Upper lobe of left lung (tissue), 4 donors: ENCODE data around the gene ATP5F1B.

Experiments
- POLR2A ChIP-seq, 4 donors: fragments of 450-650 bp; IDR thresholded peaks; one replicate each; pipeline ENCODE4 v1.5.1; 2016 to 2017; ENCODE audit warnings: antibody characterized with exemption in 4 of 4, mild to moderate bottlenecking in 2 of 4
- TF ChIP-seq, protein P1 (sequence below), 6 experiments: fragments of 450-650 bp in 4 of 6; fragments of 200-600 bp in 2 of 6; sonication (generic) in 2 of 6; IDR thresholded peaks; one replicate each; pipeline ENCODE4 v1.5.1; 2016 to 2019; ENCODE audit warnings: antibody characterized with exemption in 6 of 6

DNA sequence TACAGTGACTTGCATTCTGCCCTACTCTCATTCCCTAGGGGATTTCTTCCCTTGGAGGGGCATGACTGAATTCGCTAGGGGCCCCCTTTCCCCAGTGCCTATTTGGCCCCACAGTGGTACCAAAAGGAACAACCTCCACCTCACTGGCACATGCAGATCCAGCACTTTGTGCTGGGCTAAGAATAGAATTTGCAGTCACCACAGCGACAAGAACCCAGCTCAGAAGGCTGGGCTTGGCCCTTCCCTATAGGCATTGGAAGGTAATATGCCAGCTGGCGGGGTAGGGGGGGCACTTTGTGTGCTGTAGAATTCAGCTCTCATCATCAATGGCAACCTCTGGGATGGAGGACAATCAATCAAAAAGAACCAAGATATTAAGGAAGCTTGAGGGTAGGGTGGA, 29.5 kb downstream of the ATP5F1B start:
- TF ChIP-seq, protein P1, sequence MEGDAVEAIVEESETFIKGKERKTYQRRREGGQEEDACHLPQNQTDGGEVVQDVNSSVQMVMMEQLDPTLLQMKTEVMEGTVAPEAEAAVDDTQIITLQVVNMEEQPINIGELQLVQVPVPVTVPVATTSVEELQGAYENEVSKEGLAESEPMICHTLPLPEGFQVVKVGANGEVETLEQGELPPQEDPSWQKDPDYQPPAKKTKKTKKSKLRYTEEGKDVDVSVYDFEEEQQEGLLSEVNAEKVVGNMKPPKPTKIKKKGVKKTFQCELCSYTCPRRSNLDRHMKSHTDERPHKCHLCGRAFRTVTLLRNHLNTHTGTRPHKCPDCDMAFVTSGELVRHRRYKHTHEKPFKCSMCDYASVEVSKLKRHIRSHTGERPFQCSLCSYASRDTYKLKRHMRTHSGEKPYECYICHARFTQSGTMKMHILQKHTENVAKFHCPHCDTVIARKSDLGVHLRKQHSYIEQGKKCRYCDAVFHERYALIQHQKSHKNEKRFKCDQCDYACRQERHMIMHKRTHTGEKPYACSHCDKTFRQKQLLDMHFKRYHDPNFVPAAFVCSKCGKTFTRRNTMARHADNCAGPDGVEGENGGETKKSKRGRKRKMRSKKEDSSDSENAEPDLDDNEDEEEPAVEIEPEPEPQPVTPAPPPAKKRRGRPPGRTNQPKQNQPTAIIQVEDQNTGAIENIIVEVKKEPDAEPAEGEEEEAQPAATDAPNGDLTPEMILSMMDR (IDR thresholded peaks at IDR 0.05) = no peak
- TF ChIP-seq POLR2A (IDR thresholded peaks at IDR 0.05) = no peak
